ENCODE measurements around the gene DDX24. TPM values are rescaled to one million over a fixed set of nuclear protein-coding genes. Genes with fewer than 3 reads are reported as not detected.
A peak's percentile ranks its signal among the peaks of the same experiment; 100 is the strongest.
"Not testable (repeated sequence)": the region's sequence is repeated elsewhere in the genome, so short reads cannot be mapped to it uniquely, and the experiment has no call there.

The DDX24 gene
- total RNA-seq, 1 experiment from 2014 or later = 217 TPM

GRCh38 chr14:94081386-94081820 lies 401 bp upstream of the DDX24 start:
- Histone ChIP-seq H3K4me2 (ENCODE audit: low read depth, low read length, poor library complexity, severe bottlenecking) (peak overlapping the region; percentile 94), H3K79me2 (ENCODE audit: low read length) (peaks cover 49% of the 10 kb centered on the region), H2AFZ (ENCODE audit: low read length) (peak overlapping the region; percentile 88), H4K20me1 (ENCODE audit: insufficient read depth, low read depth, low read length) (no peaks in the 10 kb centered on the region; the same call in 1 of the 2 replicates), H3K27ac (ENCODE audit: low read length) (no peak overlapping the region), H3K36me3 (ENCODE audit: insufficient read depth, low read length) (peaks cover 34% of the 10 kb centered on the region), H3K9me2 (replicated peaks; ENCODE audit: insufficient read depth, low read length) (no peaks in the 10 kb centered on the region), H3K9ac (ENCODE audit: low read length) (peak overlapping the region; percentile 88), H3K9me3 (ENCODE audit: low read length) (peaks cover 5% of the 10 kb centered on the region; the same call in 1 of the 2 replicates), H3K4me3 (ENCODE audit: low read length) (peak overlapping the region; percentile 90), H3K4me1 (ENCODE audit: low read length) (peaks cover 21% of the 10 kb centered on the region), H3K27me3 (ENCODE audit: low read length) (no peaks in the 10 kb centered on the region)
- peak; percentile 71 for DNase-seq

- H3K27me3 ChIP-seq (ENCODE audit: low read length) = no peaks in the 10 kb centered on the region
- H3K4me1 ChIP-seq (ENCODE audit: low read length) = peaks cover 21% of the 10 kb centered on the region
- H3K9me3 ChIP-seq (ENCODE audit: low read length) = peaks cover 11% of the 10 kb centered on the region
- H3K4me3 ChIP-seq (ENCODE audit: low read length) = peak overlapping the region; percentile 90
- peak overlapping the region; percentile 30; the same call in 1 of the 2 replicates for H2AFZ ChIP-seq (ENCODE audit: low read length)
- no peaks in the 10 kb centered on the region; the same call in 1 of the 2 replicates for H4K20me1 ChIP-seq (ENCODE audit: insufficient read depth, low read depth, low read length)
- H3K27ac ChIP-seq (ENCODE audit: low read length) = peak overlapping the region; percentile 55
- H3K36me3 ChIP-seq (ENCODE audit: insufficient read depth, low read length) = peaks cover 46% of the 10 kb centered on the region
- H3K9me2 ChIP-seq (replicated peaks; ENCODE audit: insufficient read depth, low read length) = no peaks in the 10 kb centered on the region
- H3K4me2 ChIP-seq (ENCODE audit: low read depth, low read length, poor library complexity, severe bottlenecking) = peak overlapping the region; percentile 94
- DNase-seq = peak; percentile 65
- peak overlapping the region; percentile 88 for H3K9ac ChIP-seq (ENCODE audit: low read length)
- H3K79me2 ChIP-seq (ENCODE audit: low read length) = peaks cover 62% of the 10 kb centered on the region
Observed at GRCh38 chr14:94079891-94080620, 946 bp downstream of the DDX24 start.

GRCh38 chr14:94077823-94078222 lies 3.2 kb downstream of the DDX24 start:
- no peak overlapping the region for H3K27ac ChIP-seq (ENCODE audit: low read length)
- H3K4me2 ChIP-seq (ENCODE audit: low read depth, low read length, poor library complexity, severe bottlenecking) = no peak overlapping the region
- H3K79me2 ChIP-seq (ENCODE audit: low read length) = peaks cover 85% of the 10 kb centered on the region
- no peak overlapping the region for H3K9ac ChIP-seq (ENCODE audit: low read length)
- no peaks in the 10 kb centered on the region; the same call in 1 of the 2 replicates for H4K20me1 ChIP-seq (ENCODE audit: insufficient read depth, low read depth, low read length)
- H3K4me1 ChIP-seq (ENCODE audit: low read length) = peaks cover 21% of the 10 kb centered on the region
- no peak overlapping the region for H3K4me3 ChIP-seq (ENCODE audit: low read length)
- H3K36me3 ChIP-seq (ENCODE audit: insufficient read depth, low read length) = peaks cover 62% of the 10 kb centered on the region
- DNase-seq = no peak
- peaks cover 23% of the 10 kb centered on the region for H3K9me3 ChIP-seq (ENCODE audit: low read length)
- H3K27me3 ChIP-seq (ENCODE audit: low read length) = no peaks in the 10 kb centered on the region
- no peaks in the 10 kb centered on the region for H3K9me2 ChIP-seq (replicated peaks; ENCODE audit: insufficient read depth, low read length)
- H2AFZ ChIP-seq (ENCODE audit: low read length) = no peak overlapping the region

- peaks cover 66% of the 10 kb centered on the region for H3K36me3 ChIP-seq (ENCODE audit: insufficient read depth, low read length)
- no peak overlapping the region for H3K27ac ChIP-seq (ENCODE audit: low read length)
- no peak overlapping the region for H3K4me2 ChIP-seq (ENCODE audit: low read depth, low read length, poor library complexity, severe bottlenecking)
Observed at GRCh38 chr14:94077111-94077821, 3.7 kb downstream of the DDX24 start.

GRCh38 chr14:94075008-94075407 lies 6.0 kb downstream of the DDX24 start:
- H4K20me1 ChIP-seq (ENCODE audit: insufficient read depth, low read depth, low read length) = no peaks in the 10 kb centered on the region; the same call in 1 of the 2 replicates
- peaks cover 100% of the 10 kb centered on the region for H3K79me2 ChIP-seq (ENCODE audit: low read length)
- DNase-seq = no peak
- peaks cover 74% of the 10 kb centered on the region for H3K36me3 ChIP-seq (ENCODE audit: insufficient read depth, low read length)
- no peak overlapping the region for H3K9ac ChIP-seq (ENCODE audit: low read length)
- H3K27me3 ChIP-seq (ENCODE audit: low read length) = no peaks in the 10 kb centered on the region
- peaks cover 23% of the 10 kb centered on the region for H3K9me3 ChIP-seq (ENCODE audit: low read length)
- H3K4me1 ChIP-seq (ENCODE audit: low read length) = peaks cover 8% of the 10 kb centered on the region
- H3K4me2 ChIP-seq (ENCODE audit: low read depth, low read length, poor library complexity, severe bottlenecking) = no peak overlapping the region
- H2AFZ ChIP-seq (ENCODE audit: low read length) = no peak overlapping the region
- no peak overlapping the region for H3K4me3 ChIP-seq (ENCODE audit: low read length)
- no peak overlapping the region for H3K27ac ChIP-seq (ENCODE audit: low read length)
- H3K9me2 ChIP-seq (replicated peaks; ENCODE audit: insufficient read depth, low read length) = no peaks in the 10 kb centered on the region

More at GRCh38 chr14:94077111-94077821, 3.7 kb downstream of the DDX24 start:
- Histone ChIP-seq H3K4me3 (ENCODE audit: low read length) (no peak overlapping the region), H3K27me3 (ENCODE audit: low read length) (no peaks in the 10 kb centered on the region), H4K20me1 (ENCODE audit: insufficient read depth, low read depth, low read length) (no peaks in the 10 kb centered on the region; the same call in 1 of the 2 replicates), H3K9me2 (replicated peaks; ENCODE audit: insufficient read depth, low read length) (no peaks in the 10 kb centered on the region), H2AFZ (ENCODE audit: low read length) (no peak overlapping the region), H3K9ac (ENCODE audit: low read length) (no peak overlapping the region), H3K4me1 (ENCODE audit: low read length) (peaks cover 19% of the 10 kb centered on the region), H3K79me2 (ENCODE audit: low read length) (peaks cover 90% of the 10 kb centered on the region), H3K9me3 (ENCODE audit: low read length) (peaks cover 23% of the 10 kb centered on the region)
- DNase-seq = no peak

- Histone ChIP-seq H3K4me3 (ENCODE audit: low read length) (no peak overlapping the region), H3K27ac (ENCODE audit: low read length) (no peak overlapping the region), H3K36me3 (ENCODE audit: insufficient read depth, low read length) (peaks cover 72% of the 10 kb centered on the region), H3K79me2 (ENCODE audit: low read length) (peaks cover 100% of the 10 kb centered on the region), H3K4me1 (ENCODE audit: low read length) (peaks cover 4% of the 10 kb centered on the region), H4K20me1 (ENCODE audit: insufficient read depth, low read depth, low read length) (no peaks in the 10 kb centered on the region; the same call in 1 of the 2 replicates), H3K9me3 (ENCODE audit: low read length) (peaks cover 23% of the 10 kb centered on the region), H3K27me3 (ENCODE audit: low read length) (no peaks in the 10 kb centered on the region), H3K9ac (ENCODE audit: low read length) (no peak overlapping the region), H3K4me2 (ENCODE audit: low read depth, low read length, poor library complexity, severe bottlenecking) (no peak overlapping the region), H3K9me2 (replicated peaks; ENCODE audit: insufficient read depth, low read length) (no peaks in the 10 kb centered on the region), H2AFZ (ENCODE audit: low read length) (no peak overlapping the region)
- no peak for DNase-seq
Observed at GRCh38 chr14:94074534-94074933, 6.5 kb downstream of the DDX24 start.

- peaks cover 52% of the 10 kb centered on the region for H3K36me3 ChIP-seq (ENCODE audit: insufficient read depth, low read length)
- not testable (repeated sequence) for H3K27ac ChIP-seq (ENCODE audit: low read length); H3K4me2 ChIP-seq (ENCODE audit: low read depth, low read length, poor library complexity, severe bottlenecking); H3K9me2 ChIP-seq (replicated peaks; ENCODE audit: insufficient read depth, low read length); H3K27me3 ChIP-seq (ENCODE audit: low read length); H4K20me1 ChIP-seq (ENCODE audit: insufficient read depth, low read depth, low read length); H3K4me1 ChIP-seq (ENCODE audit: low read length); DNase-seq; H3K9ac ChIP-seq (ENCODE audit: low read length); H3K4me3 ChIP-seq (ENCODE audit: low read length); H2AFZ ChIP-seq (ENCODE audit: low read length)
- peaks cover 21% of the 10 kb centered on the region for H3K9me3 ChIP-seq (ENCODE audit: low read length)
- H3K79me2 ChIP-seq (ENCODE audit: low read length) = peaks cover 100% of the 10 kb centered on the region
Observed at GRCh38 chr14:94072076-94072475, 8.9 kb downstream of the DDX24 start.

GRCh38 chr14:94066089-94066676 lies 14.8 kb downstream of the DDX24 start:
- Histone ChIP-seq H3K9ac (ENCODE audit: low read length) (no peak overlapping the region), H3K4me2 (ENCODE audit: low read depth, low read length, poor library complexity, severe bottlenecking) (no peak overlapping the region), H3K79me2 (ENCODE audit: low read length) (peaks cover 100% of the 10 kb centered on the region), H3K9me3 (ENCODE audit: low read length) (peaks cover 4% of the 10 kb centered on the region), H3K27ac (ENCODE audit: low read length) (no peak overlapping the region), H3K36me3 (ENCODE audit: insufficient read depth, low read length) (peaks cover 25% of the 10 kb centered on the region), H4K20me1 (ENCODE audit: insufficient read depth, low read depth, low read length) (peaks cover 45% of the 10 kb centered on the region), H3K4me3 (ENCODE audit: low read length) (no peak overlapping the region), H3K9me2 (replicated peaks; ENCODE audit: insufficient read depth, low read length) (no peaks in the 10 kb centered on the region), H2AFZ (ENCODE audit: low read length) (no peak overlapping the region), H3K4me1 (ENCODE audit: low read length) (peaks cover 6% of the 10 kb centered on the region; the same call in 1 of the 2 replicates), H3K27me3 (ENCODE audit: low read length) (no peaks in the 10 kb centered on the region)
- no peak for DNase-seq

Measured in Karpas-422 (cell line).